Measurements from ENCODE around the gene GID4.

DNA sequence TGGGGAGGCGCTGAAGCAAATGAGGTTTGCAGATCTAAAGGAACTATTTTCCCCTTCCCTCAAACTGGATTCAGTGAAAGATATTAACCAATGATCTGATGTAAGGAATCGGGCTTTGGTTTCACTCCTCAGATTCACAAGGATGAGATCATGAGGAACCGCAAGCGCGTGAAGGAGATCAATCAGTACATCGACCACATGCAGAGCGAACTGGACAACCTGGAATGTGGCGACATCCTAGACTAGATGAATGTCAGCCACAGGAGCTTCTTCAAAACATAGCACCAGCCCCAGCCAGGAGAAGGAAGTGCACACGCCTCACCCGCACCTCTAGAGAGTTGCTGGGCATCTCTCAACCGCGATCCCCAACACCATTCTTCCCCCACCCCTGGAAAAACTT is 22.8 kb upstream of the GID4 start:
- TF ChIP-seq EP300 (IDR thresholded peaks at IDR 0.05), result no peak
- TF ChIP-seq POLR2AphosphoS5 (IDR thresholded peaks at IDR 0.05), result no peak
